H1 (cell line): ENCODE measurements around the gene SYNJ1. TPM values are rescaled to one million over a fixed set of nuclear protein-coding genes. Genes with fewer than 3 reads are reported as not detected.

Experiments
- CTCF ChIA-PET: fragments of 300-600 bp; sonication (Branson Sonifier 250); formaldehyde crosslinking; loops from one replicate; lab custom pipeline; 2021; ENCODE audit not compliant: partially characterized antibody; lab: Charles Lee
- POLR2A ChIA-PET: fragments of 300-600 bp; sonication (Branson Sonifier 250); formaldehyde crosslinking; loops from one replicate; lab custom pipeline; 2021; ENCODE audit warnings: inconsistent platforms; ENCODE audit not compliant: partially characterized antibody; lab: Charles Lee
- DNase-seq, 2 experiments: peaks; one replicate each; pipeline versions ENCODE4 v3.0.0 to v3.0.0-alpha.2; 2010 to 2022; ENCODE audit warnings: low spot score in 2 of 2, low read depth in 1 of 2, mixed read lengths in 1 of 2
- FAIRE-seq: peaks from 2 replicates; lab custom pipeline; 2011; peaks lifted over from hg19 to GRCh38; lab: Jason Lieb, UNC
- H2AFZ ChIP-seq: 2 replicates; pipeline ENCODE4 v1.8.1; 2012; ENCODE audit warnings: low read length, inconsistent platforms
- H2AK5ac ChIP-seq: 2 replicates; pipeline ENCODE4 v1.6.1; 2013; ENCODE audit warnings: low read depth, low read length
- H2BK120ac ChIP-seq: replicated peaks from 2 replicates; pipeline ENCODE3; 2013; ENCODE audit warnings: low read depth, low read length, inconsistent platforms
- H2BK12ac ChIP-seq: 2 replicates; pipeline ENCODE4 v1.6.1; 2013; ENCODE audit warnings: low read depth, low read length
- H2BK15ac ChIP-seq: 2 replicates; pipeline ENCODE4 v1.6.1; 2013; ENCODE audit warnings: low read length
- H2BK20ac ChIP-seq: 2 replicates; pipeline ENCODE4 v1.6.1; 2013; ENCODE audit warnings: low read length
- H2BK5ac ChIP-seq: 2 replicates; pipeline ENCODE4 v1.6.1; 2013; ENCODE audit warnings: low read depth, low read length
- H3K14ac ChIP-seq: 2 replicates; pipeline ENCODE4 v1.6.1; 2013; ENCODE audit warnings: inconsistent platforms; ENCODE audit not compliant: insufficient read length
- H3K18ac ChIP-seq: 2 replicates; pipeline ENCODE4 v1.6.1; 2013; ENCODE audit warnings: low read length; ENCODE audit errors: extremely low read depth
- H3K23ac ChIP-seq: 2 replicates; pipeline ENCODE4 v1.6.1; 2013; ENCODE audit warnings: inconsistent platforms; ENCODE audit not compliant: insufficient read length
- H3K23me2 ChIP-seq: 2 replicates; pipeline ENCODE4 v1.6.1; 2013; ENCODE audit warnings: low read depth, low read length
- H3K27ac ChIP-seq: 2 replicates; pipeline ENCODE4 v1.6.1; 2011; ENCODE audit warnings: low read depth, low read length, inconsistent platforms
- H3K27me3 ChIP-seq, 4 experiments: replicated peaks in 1 of 4; 1 replicate in 1 of 4; 2 replicates in 3 of 4; pipeline versions ENCODE4 v1.6.1 to v1.8.1; 2011 to 2013; ENCODE audit warnings: low read length in 3 of 4, mild to moderate bottlenecking in 3 of 4, inconsistent platforms in 2 of 4, mixed read lengths in 2 of 4, moderate library complexity in 1 of 4; ENCODE audit not compliant: control insufficient read depth in 3 of 4, insufficient read depth in 3 of 4; ENCODE audit errors: extremely low read depth in 1 of 4
- H3K36me3 ChIP-seq, 4 experiments: 2 replicates each; pipeline versions ENCODE4 v1.6.1 to v1.8.1; 2011 to 2013; ENCODE audit warnings: mild to moderate bottlenecking in 4 of 4, low read length in 3 of 4, moderate library complexity in 2 of 4, control low read depth in 1 of 4, inconsistent platforms in 1 of 4; ENCODE audit not compliant: insufficient read depth in 4 of 4, control insufficient read depth in 2 of 4
- H3K4ac ChIP-seq: replicated peaks from 2 replicates; pipeline ENCODE3; 2013; ENCODE audit warnings: low read length, low read depth, mixed read lengths, inconsistent platforms; ENCODE audit not compliant: insufficient read length
- H3K4me1 ChIP-seq, 4 experiments: replicated peaks in 1 of 4; 1 replicate in 1 of 4; 2 replicates in 3 of 4; pipeline versions ENCODE4 v1.6.1 to v1.8.1; 2011 to 2013; ENCODE audit warnings: low read length in 3 of 4, inconsistent platforms in 2 of 4, mixed read lengths in 1 of 4; ENCODE audit not compliant: insufficient read depth in 4 of 4, control insufficient read depth in 3 of 4
- H3K4me2 ChIP-seq, 2 experiments: 2 replicates each; pipeline versions ENCODE4 v1.6.1 to v1.8.1; 2011 to 2013; ENCODE audit warnings: low read depth in 2 of 2, low read length in 2 of 2, control low read depth in 1 of 2, inconsistent platforms in 1 of 2, mild to moderate bottlenecking in 1 of 2; ENCODE audit not compliant: insufficient read depth in 1 of 2
- H3K4me3 ChIP-seq, 4 experiments: fragments of 200-600, 300-600 bp in 1 of 4; sonication (generic), shearing (Covaris generic), sonication (Bioruptor Twin) in 1 of 4; 2 replicates each; pipeline versions ENCODE4 v1.5.1 to v1.8.1; 2011 to 2016; ENCODE audit warnings: low read length in 4 of 4, low read depth in 3 of 4, control low read depth in 2 of 4, inconsistent platforms in 2 of 4, mild to moderate bottlenecking in 2 of 4, mixed read lengths in 1 of 4, moderate library complexity in 1 of 4; ENCODE audit not compliant: insufficient read depth in 2 of 4; ENCODE audit errors: extremely low read depth in 1 of 4
- H3K56ac ChIP-seq: replicated peaks from 2 replicates; pipeline ENCODE3; 2013; ENCODE audit warnings: low read depth, mild to moderate bottlenecking, mixed read lengths, low read length, inconsistent platforms; ENCODE audit not compliant: insufficient read length
- H3K79me1 ChIP-seq: 2 replicates; pipeline ENCODE4 v1.6.1; 2013; ENCODE audit warnings: low read depth, low read length, control low read depth
- H3K79me2 ChIP-seq, 2 experiments: 2 replicates each; pipeline versions ENCODE4 v1.6.1 to v1.8.1; 2012 to 2013; ENCODE audit warnings: low read length in 2 of 2, mild to moderate bottlenecking in 2 of 2, inconsistent platforms in 1 of 2; ENCODE audit not compliant: insufficient read depth in 2 of 2, control insufficient read depth in 1 of 2
- H3K9ac ChIP-seq, 4 experiments: replicated peaks in 1 of 4; 1 replicate in 1 of 4; 2 replicates in 3 of 4; pipeline versions ENCODE4 v1.6.1 to v1.8.1; 2011 to 2013; ENCODE audit warnings: low read depth in 3 of 4, low read length in 3 of 4, control low read depth in 2 of 4, mild to moderate bottlenecking in 2 of 4, moderate library complexity in 2 of 4, inconsistent platforms in 1 of 4; ENCODE audit errors: extremely low read depth in 1 of 4
- H3K9me3 ChIP-seq, 2 experiments: 2 replicates each; pipeline versions ENCODE4 v1.6.1 to v1.8.1; 2012 to 2013; ENCODE audit warnings: mild to moderate bottlenecking in 2 of 2, moderate library complexity in 2 of 2, control low read depth in 1 of 2, inconsistent platforms in 1 of 2, low read depth in 1 of 2, low read length in 1 of 2, mixed read lengths in 1 of 2; ENCODE audit not compliant: insufficient read depth in 2 of 2
- H4K20me1 ChIP-seq, 2 experiments: replicated peaks in 1 of 2; 2 replicates each; pipeline versions ENCODE3 to v1.8.1; 2011 to 2013; ENCODE audit warnings: inconsistent platforms in 2 of 2, low read length in 2 of 2, mild to moderate bottlenecking in 1 of 2; ENCODE audit not compliant: insufficient read depth in 2 of 2, control insufficient read depth in 1 of 2
- H4K5ac ChIP-seq: 2 replicates; pipeline ENCODE4 v1.6.1; 2013; ENCODE audit warnings: low read length, low read depth, mixed read lengths, inconsistent platforms; ENCODE audit not compliant: insufficient read length
- H4K8ac ChIP-seq: 2 replicates; pipeline ENCODE4 v1.8.0; 2013; ENCODE audit warnings: mild to moderate bottlenecking, moderate library complexity, low read length, inconsistent platforms; ENCODE audit not compliant: insufficient read depth; ENCODE audit errors: extremely low read depth
- H4K91ac ChIP-seq: replicated peaks from 2 replicates; pipeline ENCODE3; 2013; ENCODE audit warnings: low read length, mixed read lengths, inconsistent platforms; ENCODE audit not compliant: insufficient read length
- ASH2L ChIP-seq: fragments of 200-600, 300-600 bp; sonication (generic); IDR thresholded peaks from one replicate; pipeline ENCODE4 v1.7.1; 2017; ENCODE audit warnings: low read length
- CEBPB ChIP-seq: IDR thresholded peaks from 2 replicates; pipeline ENCODE4 v1.6.1; 2012; ENCODE audit warnings: low read depth, low read length
- HDAC2 ChIP-seq, 2 experiments: fragments of 300-600 bp in 1 of 2; sonication (generic) in 1 of 2; IDR thresholded peaks; 2 replicates each; pipeline ENCODE4 v1.6.1; 2011 to 2012; ENCODE audit warnings: low read depth in 2 of 2, low read length in 2 of 2, mild to moderate bottlenecking in 2 of 2, moderate library complexity in 2 of 2, borderline replicate concordance in 1 of 2, inconsistent platforms in 1 of 2
- POLR2A ChIP-seq, 2 experiments: IDR thresholded peaks; 1 replicate in 1 of 2; 2 replicates in 1 of 2; pipeline ENCODE4 v1.6.1; 2011; ENCODE audit warnings: low read depth in 2 of 2, low read length in 2 of 2, mild to moderate bottlenecking in 2 of 2; ENCODE audit errors: control extremely low read depth in 1 of 2
- RAD21 ChIP-seq, 2 experiments: IDR thresholded peaks in 1 of 2; conservative IDR thresholded peaks in 1 of 2; 2 replicates each; pipeline ENCODE4 v1.6.1; 2011; ENCODE audit warnings: low read depth in 2 of 2, low read length in 2 of 2, improper control_type of control experiment in 1 of 2, inconsistent platforms in 1 of 2, mild to moderate bottlenecking in 1 of 2, moderate library complexity in 1 of 2
- SIN3A ChIP-seq, 2 experiments: IDR thresholded peaks in 1 of 2; conservative IDR thresholded peaks in 1 of 2; 2 replicates each; pipeline ENCODE4 v1.6.1; 2011 to 2012; ENCODE audit warnings: low read length in 2 of 2, improper control_type of control experiment in 1 of 2, low read depth in 1 of 2, mild to moderate bottlenecking in 1 of 2
- SP1 ChIP-seq: IDR thresholded peaks from 2 replicates; pipeline ENCODE4 v1.6.1; 2011; ENCODE audit warnings: low read depth, low read length
- TEAD4 ChIP-seq: IDR thresholded peaks from 2 replicates; pipeline ENCODE4 v1.6.1; 2012; ENCODE audit warnings: low read depth, low read length, inconsistent platforms, mixed read lengths
- YY1 ChIP-seq: IDR thresholded peaks from 2 replicates; pipeline ENCODE4 v1.6.1; 2011; ENCODE audit warnings: low read depth, mild to moderate bottlenecking, low read length
- WGBS, 2 experiments: shearing (Covaris generic) in 1 of 2; methylation state at CpG; one replicate each; pipeline versions ENCODE4 v1.1.6 to v1.1.7; 2013 to 2015; ENCODE audit warnings: low lambda C conversion rate in 2 of 2, mixed read lengths in 2 of 2, inconsistent platforms in 1 of 2, low coverage in 1 of 2, missing lambda C conversion rate in 1 of 2; ENCODE audit not compliant: insufficient replicate concordance in 2 of 2, insufficient coverage in 1 of 2, insufficient read length in 1 of 2; ENCODE audit errors: extremely low coverage in 1 of 2, missing lambda C conversion rate in 1 of 2; 5-methylcytosine and 5-hydroxymethylcytosine counted together
- polyA plus RNA-seq, 7 experiments: library from polyadenylated mRNA; depleted of rRNA in 3 of 7; stranded (reverse) in 5 of 7; unstranded in 2 of 7; fragments of >200 nt in 5 of 7; fragments of 200-250 nt in 2 of 7; gene quantifications; 1 replicate in 5 of 7; 2 replicates in 1 of 7; 4 replicates in 1 of 7; pipeline versions ENCODE4 v1.2.1 to v1.2.3, GENCODE V29; 2011 to 2013; ENCODE audit warnings: missing spikeins in 2 of 7, mixed read lengths in 2 of 7
- total RNA-seq: library from RNA; stranded (reverse); fragmentation: NEBNext Ultra II Directional; extraction: Animal tissue kit (Norgen Biotek cat#: 25700); gene quantifications from 2 replicates; pipeline ENCODE4 v1.2.1, GENCODE V29; 2021
- TF ChIP-seq, protein P1 (sequence below): IDR thresholded peaks from 2 replicates; pipeline ENCODE4 v1.6.1; 2012; ENCODE audit warnings: inconsistent platforms

Gene SYNJ1
- total and polyA plus RNA-seq, 2 of the 8 experiments (the other 6 are each of a cell fraction or from before 2014, with no cell fraction given): 1.3 to 4.3 TPM

DNA sequence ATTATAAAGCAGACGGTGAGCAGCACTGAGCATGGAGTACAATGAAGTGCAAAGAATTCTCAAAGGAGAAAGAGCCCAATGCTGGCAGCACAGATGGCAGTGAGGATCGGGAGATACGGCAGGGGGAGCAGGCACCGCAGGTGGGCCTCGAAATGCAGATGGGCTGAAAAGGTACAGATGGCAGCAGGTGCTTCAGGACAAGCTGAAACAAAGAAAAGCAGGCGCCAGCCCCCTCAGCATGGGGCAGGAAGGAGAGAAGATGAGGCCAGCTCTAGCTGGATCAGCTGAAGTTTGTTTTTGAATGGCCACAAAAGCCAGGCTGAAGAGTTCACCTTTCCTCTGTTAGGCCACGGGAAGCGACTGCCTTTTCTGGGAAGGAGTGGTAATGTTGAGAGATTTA lies 123.3 kb downstream of the SYNJ1 start:
- Histone ChIP-seq H3K4me2 (peak overlapping the region; percentile 53 to 73), H3K4me1 (peaks cover 27 to 46% (median 32%) of the 10 kb centered on the region in 4 experiments), H2BK5ac (peak overlapping the region; percentile 76), H3K27ac (peak overlapping the region; percentile 78), H3K56ac (no peak overlapping the region), H2AK5ac (0 out of 2 replicates have a peak overlapping the region, but pooled peaks have one; percentile 89), H3K18ac (peak overlapping the region; percentile 91; the same call in 1 of the 2 replicates), H3K23ac (no peak overlapping the region), H3K23me2 (0 out of 2 replicates have a peak, but pooled peaks cover 3% of the 10 kb centered on the region), H4K91ac (peak overlapping the region; percentile 63), H4K8ac (no peak overlapping the region), H2BK20ac (no peak overlapping the region; the same call in 1 of the 2 replicates), H3K4me3 (peak overlapping the region in 2 of 4 experiments; percentile 10 to 42; a peak in 2 of 8 replicates), H2BK15ac (no peak overlapping the region; the same call in 1 of the 2 replicates), H3K79me2 (peaks cover 0 to 7% of the 10 kb centered on the region in 2 experiments; a peak in 2 of 4 replicates), H4K5ac (peak overlapping the region; percentile 27), H3K36me3 (peaks cover 7 to 76% (median 24%) of the 10 kb centered on the region in 4 experiments), H3K27me3 (no peaks in the 10 kb centered on the region), H2AFZ (no peak overlapping the region), H2BK12ac (peak overlapping the region; percentile 51), H3K4ac (no peak overlapping the region), H3K9me3 (no peaks in the 10 kb centered on the region), H2BK120ac (peak overlapping the region; percentile 45), H3K14ac (no peak overlapping the region), H3K9ac (peak overlapping the region in 3 of 4 experiments; percentile 6 to 53 (median 28); a peak in 4 of 7 replicates), H4K20me1 (peaks cover 0 to 5% of the 10 kb centered on the region in 2 experiments), H3K79me1 (no peaks in the 10 kb centered on the region; the same call in 1 of the 2 replicates)
- ChIA-PET POLR2A (interaction anchor here (0.7 to 1.6 kb wide), 5 partner anchors 8 to 298 kb away, joined by 3 to 5 read pairs (median 3); partner anchors contain the start of gene CFAP298), CTCF (interaction anchor here (0.8 to 5.2 kb wide), 7 partner anchors 24 to 240 kb away, joined by 3 to 23 read pairs (median 3); no protein-coding TSS in a partner anchor)
- peak; percentile 70 for FAIRE-seq
- peak; percentile 73 to 78 for DNase-seq
- WGBS, 2 experiments: 7% methylated on average over 8 of the region's 8 CpGs; no CpG with 5 or more reads in 1 of the 2 experiments
- TF ChIP-seq, protein P1, sequence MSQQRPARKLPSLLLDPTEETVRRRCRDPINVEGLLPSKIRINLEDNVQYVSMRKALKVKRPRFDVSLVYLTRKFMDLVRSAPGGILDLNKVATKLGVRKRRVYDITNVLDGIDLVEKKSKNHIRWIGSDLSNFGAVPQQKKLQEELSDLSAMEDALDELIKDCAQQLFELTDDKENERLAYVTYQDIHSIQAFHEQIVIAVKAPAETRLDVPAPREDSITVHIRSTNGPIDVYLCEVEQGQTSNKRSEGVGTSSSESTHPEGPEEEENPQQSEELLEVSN: peak; percentile 67
- TF ChIP-seq ASH2L (peak; percentile 18), SIN3A (conservative IDR thresholded peaks at IDR 0.05 in 1 of 2, IDR thresholded peaks at IDR 0.05 in 1 of 2; ENCODE audit: low read depth in 1 of 2, low read length in 2 of 2) (peak; percentile 72 to 77; a peak in 1 of 4 replicates), TEAD4 (peak; percentile 45; the same call in 1 of the 2 replicates), YY1 (peak; percentile 80), RAD21 (IDR thresholded peaks at IDR 0.05 in 1 of 2, conservative IDR thresholded peaks at IDR 0.05 in 1 of 2; ENCODE audit: low read depth in 2 of 2, low read length in 2 of 2) (0 out of 4 replicates have a peak, but pooled peaks of 1 of the 2 experiments have one; percentile 3), CEBPB (no peak), HDAC2 (IDR thresholded peaks at IDR 0.05; ENCODE audit: borderline replicate concordance in 1 of 2, low read depth in 2 of 2, low read length in 2 of 2) (peak in 1 of 2 experiments; percentile 80; a peak in 3 of 4 replicates), SP1 (0 out of 2 replicates have a peak, but pooled peaks have one; percentile 35), POLR2A (IDR thresholded peaks at IDR 0.05; ENCODE audit: control extremely low read depth in 1 of 2, low read depth in 2 of 2, low read length in 2 of 2) (peak in 1 of 2 experiments; percentile 49; a peak in 1 of 3 replicates)
